ENCODE measurements around the gene NAV2.

The NAV2 gene

DNA sequence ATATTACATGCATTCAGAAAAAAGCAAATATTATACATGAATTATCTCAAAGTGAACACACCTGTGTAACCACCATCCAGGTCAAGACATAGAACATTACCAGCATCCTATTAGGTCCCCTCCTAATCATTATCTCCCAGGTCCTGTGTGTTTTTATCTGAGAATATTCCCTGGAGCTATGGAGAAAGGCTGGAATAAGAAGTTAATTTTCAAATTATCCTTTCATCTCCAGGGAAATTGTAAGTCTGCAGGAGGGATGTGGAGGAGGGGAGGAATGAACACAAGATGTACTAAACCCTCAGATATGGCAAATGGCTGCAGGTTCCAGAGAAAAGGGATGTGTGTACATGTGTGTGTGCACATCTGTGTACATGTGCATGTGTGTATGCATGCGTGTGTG is 25.2 kb upstream of the NAV2 start:
- DNase-seq (ENCODE audit: low read depth), result no peak

GRCh38 chr11:19689281-19690000 is 23.2 kb upstream of the NAV2 start:
- DNase-seq (ENCODE audit: low read depth), result no peak

GRCh38 chr11:19690885-19691284 is 21.8 kb upstream of the NAV2 start:
- no peak for DNase-seq (ENCODE audit: low read depth)

DNA sequence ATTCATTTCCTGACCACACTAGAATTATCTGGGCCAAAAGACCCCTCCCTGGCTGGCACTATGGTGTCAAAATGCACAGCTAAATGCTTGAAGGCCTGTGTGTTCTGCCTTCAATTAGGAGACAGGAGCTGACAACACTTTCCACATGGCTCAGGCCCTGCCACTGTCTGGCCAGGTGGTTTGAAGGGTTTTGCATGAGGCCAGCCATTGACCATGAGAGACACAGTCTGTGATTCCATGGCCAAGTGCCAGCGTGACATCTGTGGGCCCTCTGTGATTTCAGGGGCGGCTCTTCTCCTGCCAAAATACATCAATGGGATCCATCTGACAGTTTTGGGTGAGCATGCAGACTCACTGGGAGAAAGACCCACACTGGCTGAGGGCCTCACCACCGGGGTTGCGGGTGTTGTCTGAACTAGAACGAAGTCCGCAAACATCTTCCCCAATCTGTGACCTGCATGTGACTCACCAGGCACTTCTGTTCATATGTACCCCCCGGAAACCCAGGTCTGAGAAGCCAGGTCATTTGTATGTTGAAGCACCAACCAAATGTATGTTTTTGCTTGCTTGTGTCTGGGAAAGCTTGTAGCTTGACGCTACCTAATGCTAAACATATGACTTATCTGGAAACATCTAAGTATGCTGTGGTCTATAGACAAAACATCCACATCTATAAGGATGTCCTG is 20.7 kb upstream of the NAV2 start:
- DNase-seq (ENCODE audit: low read depth), result no peak

GRCh38 chr11:19693146-19693545 is 19.5 kb upstream of the NAV2 start:
- DNase-seq (ENCODE audit: low read depth), result no peak

GRCh38 chr11:19694796-19695345 is 17.8 kb upstream of the NAV2 start:
- DNase-seq (ENCODE audit: low read depth), result no peak

GRCh38 chr11:19696073-19696472 is 16.6 kb upstream of the NAV2 start:
- DNase-seq (ENCODE audit: low read depth), result no peak

GRCh38 chr11:19696904-19697303 is 15.7 kb upstream of the NAV2 start:
- no peak for DNase-seq (ENCODE audit: low read depth)

- DNase-seq (ENCODE audit: low read depth), result no peak
Measured at GRCh38 chr11:19697721-19698121, 14.9 kb upstream of the NAV2 start.

GRCh38 chr11:19698493-19699292 is 13.9 kb upstream of the NAV2 start:
- no peak for DNase-seq (ENCODE audit: low read depth)

GRCh38 chr11:19701421-19701820 is 11.2 kb upstream of the NAV2 start:
- no peak for DNase-seq (ENCODE audit: low read depth)

DNA sequence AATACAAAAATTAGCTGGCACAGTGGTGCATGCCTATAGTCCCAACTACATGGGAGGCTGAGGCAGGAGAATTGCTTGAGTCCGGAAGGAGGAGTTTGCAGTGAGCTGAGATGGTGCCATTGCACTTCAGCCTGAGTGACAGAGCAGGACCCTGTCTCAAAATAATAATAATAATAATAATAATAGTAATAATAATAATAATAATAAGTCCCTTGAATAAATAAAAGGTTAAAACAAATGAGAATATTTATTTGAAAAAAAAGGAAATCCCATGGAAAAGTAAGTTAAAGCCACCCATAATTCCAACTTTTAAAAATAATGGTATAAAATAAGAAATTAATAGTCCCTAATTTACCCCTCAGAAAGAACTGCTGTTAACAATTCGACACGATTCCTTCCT is 10.0 kb upstream of the NAV2 start:
- no peak for DNase-seq (ENCODE audit: low read depth)

GRCh38 chr11:19703211-19703610 is 9.4 kb upstream of the NAV2 start:
- DNase-seq (ENCODE audit: low read depth), result no peak

- no peak for DNase-seq (ENCODE audit: low read depth)
Measured at GRCh38 chr11:19704213-19704612, 8.4 kb upstream of the NAV2 start.

DNA sequence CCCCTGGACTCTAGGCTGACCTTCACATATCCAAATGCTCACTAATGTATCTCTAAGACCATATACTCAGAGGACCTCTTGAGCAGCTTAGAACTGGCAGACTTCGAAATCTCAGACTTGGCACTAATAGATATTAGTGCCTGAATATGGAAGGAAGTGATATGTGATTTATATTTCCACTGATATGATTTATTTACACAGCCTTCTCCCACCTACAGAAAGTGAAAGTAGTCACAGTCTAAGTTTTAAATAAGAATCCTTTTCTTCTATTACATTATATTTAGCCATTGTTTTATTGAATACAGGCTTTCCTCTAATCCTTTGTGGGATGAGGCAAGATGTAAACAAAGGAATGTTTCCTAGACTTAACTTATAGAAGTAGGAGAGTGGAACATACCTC is 6.7 kb upstream of the NAV2 start:
- no peak for DNase-seq (ENCODE audit: low read depth)

- no peak for DNase-seq (ENCODE audit: low read depth)
Measured at GRCh38 chr11:19711911-19712280, 741 bp upstream of the NAV2 start.

DNA sequence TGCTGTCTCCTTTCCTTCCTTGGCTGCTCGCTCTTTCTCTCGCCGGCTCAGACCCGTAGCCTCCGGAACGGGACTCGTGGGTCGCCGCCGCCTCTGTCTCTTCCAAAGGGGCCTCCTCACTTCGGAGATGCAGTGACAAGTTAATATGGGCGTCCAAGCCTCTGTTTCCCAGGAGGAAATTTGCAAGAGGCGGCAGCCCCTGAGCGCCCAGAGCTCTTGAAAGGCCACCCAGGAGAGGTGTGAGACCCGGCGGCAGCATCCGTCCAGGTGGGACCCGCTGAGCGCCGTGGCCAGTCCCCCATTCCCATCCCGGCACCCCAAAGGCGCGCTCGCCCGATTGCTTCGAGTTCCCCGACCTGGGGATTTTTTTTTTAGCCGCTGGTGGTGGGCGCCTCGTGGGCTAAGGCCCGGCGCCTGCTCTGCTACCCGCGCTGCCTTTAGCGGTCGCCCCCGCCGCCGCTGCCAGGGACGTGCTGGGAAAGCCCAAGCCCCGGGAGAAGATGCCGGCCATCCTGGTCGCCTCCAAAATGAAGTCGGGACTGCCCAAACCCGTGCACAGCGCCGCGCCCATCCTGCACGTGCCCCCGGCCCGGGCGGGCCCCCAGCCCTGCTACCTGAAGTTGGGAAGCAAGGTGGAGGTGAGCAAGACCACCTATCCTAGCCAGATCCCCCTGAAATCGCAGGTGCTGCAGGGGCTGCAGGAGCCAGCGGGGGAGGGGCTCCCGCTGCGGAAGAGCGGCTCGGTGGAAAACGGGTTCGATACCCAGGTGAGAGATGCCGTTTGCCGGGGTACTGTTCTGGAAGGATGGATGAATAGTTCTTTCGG is 772 bp downstream of the NAV2 start:
- DNase-seq (ENCODE audit: low read depth), result no peak

- no peak for DNase-seq (ENCODE audit: low read depth)
Measured at GRCh38 chr11:19714022-19714386, 1.4 kb downstream of the NAV2 start.

- no peak for DNase-seq (ENCODE audit: low read depth)
Measured at GRCh38 chr11:19714387-19715363, 2.0 kb downstream of the NAV2 start.

DNA sequence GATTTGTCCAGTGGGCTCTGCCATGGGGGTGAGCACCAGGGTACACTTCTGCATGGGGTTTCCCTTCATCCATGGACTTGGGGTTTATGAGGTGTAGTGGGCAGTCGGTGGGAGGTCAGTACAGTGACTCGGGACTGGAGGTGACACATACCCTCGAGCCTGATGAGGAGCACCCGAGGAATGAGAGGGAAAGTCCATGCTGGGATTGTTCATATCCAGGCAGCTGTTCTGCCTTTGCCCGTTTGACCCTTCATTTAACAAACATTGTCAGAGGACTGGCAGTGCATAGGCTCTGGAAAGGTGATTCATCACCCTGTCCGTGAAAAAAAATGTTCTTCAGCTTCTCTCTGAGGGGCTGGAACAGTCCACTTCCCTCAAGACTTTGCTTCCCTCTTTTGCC is 2.7 kb downstream of the NAV2 start:
- DNase-seq (ENCODE audit: low read depth), result peak; percentile 86

- DNase-seq (ENCODE audit: low read depth), result no peak
Measured at GRCh38 chr11:19718051-19718450, 5.4 kb downstream of the NAV2 start.
